ENCODE measurements around the gene MICAL2.
A peak's percentile ranks its signal among the peaks of the same experiment; 100 is the strongest.

The MICAL2 gene

GRCh38 chr11:12159351-12160099 is 49.1 kb downstream of the MICAL2 start:
- peak; percentile 83 for DNase-seq

GRCh38 chr11:12160231-12160630 is 49.8 kb downstream of the MICAL2 start:
- DNase-seq: no peak

- DNase-seq: no peak
Measured at GRCh38 chr11:12160680-12161079, 50.3 kb downstream of the MICAL2 start.

GRCh38 chr11:12161137-12161536 is 50.7 kb downstream of the MICAL2 start:
- no peak for DNase-seq

GRCh38 chr11:12161603-12162350 is 51.4 kb downstream of the MICAL2 start:
- no peak for DNase-seq

- no peak for DNase-seq
Measured at GRCh38 chr11:12162652-12163051, 52.3 kb downstream of the MICAL2 start.

GRCh38 chr11:12163181-12163941 is 53.0 kb downstream of the MICAL2 start:
- peak; percentile 58 for DNase-seq

- DNase-seq: peak; percentile 56
Measured at GRCh38 chr11:12164061-12165014, 53.9 kb downstream of the MICAL2 start.

- DNase-seq: no peak
Measured at GRCh38 chr11:12165237-12165875, 55.0 kb downstream of the MICAL2 start.

GRCh38 chr11:12166299-12167060 is 56.1 kb downstream of the MICAL2 start:
- DNase-seq: no peak

- peak; percentile 92 for DNase-seq
Measured at GRCh38 chr11:12167061-12168000, 56.9 kb downstream of the MICAL2 start.

GRCh38 chr11:12168114-12168513 is 57.7 kb downstream of the MICAL2 start:
- DNase-seq: no peak

- no peak for DNase-seq
Measured at GRCh38 chr11:12169822-12170221, 59.4 kb downstream of the MICAL2 start.

- DNase-seq: no peak
Measured at GRCh38 chr11:12170501-12170900, 60.1 kb downstream of the MICAL2 start.

- no peak for DNase-seq
Measured at GRCh38 chr11:12170984-12171383, 60.6 kb downstream of the MICAL2 start.

- DNase-seq: no peak
Measured at GRCh38 chr11:12171921-12172320, 61.5 kb downstream of the MICAL2 start.

- DNase-seq: peak; percentile 38
Measured at GRCh38 chr11:12172493-12173013, 62.2 kb downstream of the MICAL2 start.

GRCh38 chr11:12173111-12173510 is 62.7 kb downstream of the MICAL2 start:
- no peak for DNase-seq

GRCh38 chr11:12174128-12174476 is 63.7 kb downstream of the MICAL2 start:
- no peak for DNase-seq
